22Rv1 (cell line): Measurements from ENCODE around the gene LCN6.

Source experiments
- ZFX ChIP-seq: fragments of 450-650 bp; IDR thresholded peaks from 2 replicates; pipeline ENCODE4 v1.6.1; 2017; ENCODE audit warnings: antibody characterized with exemption, borderline replicate concordance
- TF ChIP-seq, protein P1 (sequence below): fragments of 450-650 bp; IDR thresholded peaks from 2 replicates; pipeline ENCODE4 v1.5.1; 2017; ENCODE audit warnings: mild to moderate bottlenecking

DNA sequence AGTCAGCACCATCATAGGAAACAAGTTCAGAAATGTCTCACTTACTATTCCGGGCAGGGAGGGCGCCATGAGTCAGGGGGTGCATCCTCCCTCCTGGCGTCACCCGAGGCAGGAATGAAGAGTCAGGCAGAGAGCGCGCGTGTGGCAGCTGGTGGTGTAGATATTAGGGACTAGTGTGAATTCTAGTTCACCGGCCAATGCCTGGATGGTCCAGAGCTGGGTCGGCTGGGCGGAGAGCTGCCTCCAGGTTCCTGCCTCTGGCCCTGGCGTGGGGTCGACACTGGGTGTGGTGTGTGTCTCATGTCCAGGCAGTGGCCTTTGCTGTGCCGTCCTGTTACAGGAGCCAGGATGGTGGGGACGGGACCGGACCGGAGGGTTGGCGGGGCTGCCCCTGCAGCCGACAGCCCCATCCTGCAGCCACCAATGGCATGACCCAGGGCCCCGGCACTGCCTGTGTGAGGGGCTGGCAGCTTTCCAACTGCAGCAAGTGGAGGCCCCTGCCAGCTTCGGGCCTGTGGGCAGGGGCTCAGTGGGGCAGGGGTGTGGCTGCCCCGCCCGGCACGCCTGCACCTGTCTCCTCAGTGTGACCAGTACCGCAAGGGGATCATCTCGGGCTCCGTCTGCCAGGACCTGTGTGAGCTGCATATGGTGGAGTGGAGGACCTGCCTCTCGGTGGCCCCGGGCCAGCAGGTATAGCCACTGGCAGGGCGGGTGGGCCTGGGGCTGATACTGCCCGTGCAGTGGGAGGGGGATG is 26.8 kb downstream of the LCN6 start:
- TF ChIP-seq, protein P1, sequence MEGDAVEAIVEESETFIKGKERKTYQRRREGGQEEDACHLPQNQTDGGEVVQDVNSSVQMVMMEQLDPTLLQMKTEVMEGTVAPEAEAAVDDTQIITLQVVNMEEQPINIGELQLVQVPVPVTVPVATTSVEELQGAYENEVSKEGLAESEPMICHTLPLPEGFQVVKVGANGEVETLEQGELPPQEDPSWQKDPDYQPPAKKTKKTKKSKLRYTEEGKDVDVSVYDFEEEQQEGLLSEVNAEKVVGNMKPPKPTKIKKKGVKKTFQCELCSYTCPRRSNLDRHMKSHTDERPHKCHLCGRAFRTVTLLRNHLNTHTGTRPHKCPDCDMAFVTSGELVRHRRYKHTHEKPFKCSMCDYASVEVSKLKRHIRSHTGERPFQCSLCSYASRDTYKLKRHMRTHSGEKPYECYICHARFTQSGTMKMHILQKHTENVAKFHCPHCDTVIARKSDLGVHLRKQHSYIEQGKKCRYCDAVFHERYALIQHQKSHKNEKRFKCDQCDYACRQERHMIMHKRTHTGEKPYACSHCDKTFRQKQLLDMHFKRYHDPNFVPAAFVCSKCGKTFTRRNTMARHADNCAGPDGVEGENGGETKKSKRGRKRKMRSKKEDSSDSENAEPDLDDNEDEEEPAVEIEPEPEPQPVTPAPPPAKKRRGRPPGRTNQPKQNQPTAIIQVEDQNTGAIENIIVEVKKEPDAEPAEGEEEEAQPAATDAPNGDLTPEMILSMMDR, result no peak
- TF ChIP-seq ZFX, result no peak
